Nephron (organoid): ENCODE results near the gene CD19.

Experiments used
- H3K27ac Mint-ChIP-seq, 3 experiments: 2 replicates each; pipeline ENCODE4 v1.8.0; 2020; ENCODE audit warnings: mixed read lengths in 3 of 3, mild to moderate bottlenecking in 2 of 3, moderate library complexity in 1 of 3
- H3K27me3 Mint-ChIP-seq: 2 replicates; pipeline ENCODE4 v1.8.0; 2021; ENCODE audit warnings: low read depth, mild to moderate bottlenecking, moderate library complexity, mixed read lengths
- H3K36me3 Mint-ChIP-seq: 2 replicates; pipeline ENCODE4 v1.8.0; 2020; ENCODE audit warnings: low read depth, mixed read lengths
- H3K4me1 Mint-ChIP-seq: 2 replicates; pipeline ENCODE4 v1.8.0; 2020; ENCODE audit warnings: mixed read lengths
- H3K4me3 Mint-ChIP-seq, 3 experiments: 2 replicates each; pipeline ENCODE4 v1.8.0; 2020; ENCODE audit warnings: mild to moderate bottlenecking in 3 of 3, mixed read lengths in 3 of 3, moderate library complexity in 2 of 3
- H3K9me3 Mint-ChIP-seq: 2 replicates; pipeline ENCODE4 v1.8.0; 2020; ENCODE audit warnings: mixed read lengths
- TF ChIP-seq, protein P1 (sequence below), 3 experiments: fragments of 200-600 bp; sonication (generic); IDR thresholded peaks; one replicate each; pipeline ENCODE4 v1.5.0; 2021; ENCODE audit warnings: antibody characterized with exemption in 3 of 3; ENCODE audit not compliant: unreplicated experiment in 3 of 3

The CD19 gene

DNA sequence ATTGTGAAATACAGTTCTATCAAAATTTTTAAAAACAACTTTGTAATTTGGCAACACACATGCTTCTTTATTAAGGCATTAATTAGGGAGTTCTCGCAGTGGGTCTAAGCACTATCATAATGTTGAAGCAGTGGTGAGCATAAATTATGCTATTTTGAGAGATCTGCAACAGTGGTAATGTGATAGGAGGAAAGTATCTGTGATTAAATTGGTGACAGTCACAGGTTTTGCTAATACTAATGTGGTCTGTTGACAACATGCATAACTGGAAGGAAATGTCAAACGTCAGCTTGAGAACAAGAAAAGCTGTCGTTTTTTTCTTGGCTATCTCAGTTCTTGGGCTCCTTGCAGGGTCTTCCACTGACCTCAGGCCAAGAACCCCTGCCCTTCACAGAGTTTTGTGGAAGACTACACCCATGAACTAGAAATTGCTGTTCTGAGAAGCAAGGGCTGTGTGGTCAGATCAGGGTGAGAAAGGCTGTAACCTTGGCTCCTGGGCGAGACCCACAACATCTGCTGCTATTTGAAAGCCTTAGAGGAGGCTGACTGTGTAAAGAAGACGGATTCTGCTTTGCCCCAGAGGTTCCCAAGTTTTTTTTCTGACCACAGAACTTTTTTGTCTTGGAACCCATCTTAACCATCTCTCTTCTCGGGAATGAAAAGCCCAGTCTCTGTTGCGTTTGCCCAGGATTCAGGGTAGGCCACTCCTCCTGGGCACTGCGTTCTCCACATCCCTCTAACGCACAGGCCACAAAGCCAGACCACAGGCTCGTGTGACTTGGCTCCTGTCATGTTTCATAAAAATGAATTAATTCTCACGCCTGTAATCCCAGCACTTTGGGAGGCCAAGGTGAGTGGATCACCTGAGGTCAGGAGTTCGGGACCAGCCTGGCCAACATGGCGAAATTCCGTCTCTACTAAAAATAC lies 39.5 kb upstream of the CD19 start:
- Mint-ChIP-seq H3K4me1 (no peaks in the 10 kb centered on the region), H3K9me3 (no peaks in the 10 kb centered on the region), H3K27ac (no peak overlapping the region), H3K4me3 (no peak overlapping the region), H3K36me3 (no peaks in the 10 kb centered on the region), H3K27me3 (no peaks in the 10 kb centered on the region)
- TF ChIP-seq, protein P1, sequence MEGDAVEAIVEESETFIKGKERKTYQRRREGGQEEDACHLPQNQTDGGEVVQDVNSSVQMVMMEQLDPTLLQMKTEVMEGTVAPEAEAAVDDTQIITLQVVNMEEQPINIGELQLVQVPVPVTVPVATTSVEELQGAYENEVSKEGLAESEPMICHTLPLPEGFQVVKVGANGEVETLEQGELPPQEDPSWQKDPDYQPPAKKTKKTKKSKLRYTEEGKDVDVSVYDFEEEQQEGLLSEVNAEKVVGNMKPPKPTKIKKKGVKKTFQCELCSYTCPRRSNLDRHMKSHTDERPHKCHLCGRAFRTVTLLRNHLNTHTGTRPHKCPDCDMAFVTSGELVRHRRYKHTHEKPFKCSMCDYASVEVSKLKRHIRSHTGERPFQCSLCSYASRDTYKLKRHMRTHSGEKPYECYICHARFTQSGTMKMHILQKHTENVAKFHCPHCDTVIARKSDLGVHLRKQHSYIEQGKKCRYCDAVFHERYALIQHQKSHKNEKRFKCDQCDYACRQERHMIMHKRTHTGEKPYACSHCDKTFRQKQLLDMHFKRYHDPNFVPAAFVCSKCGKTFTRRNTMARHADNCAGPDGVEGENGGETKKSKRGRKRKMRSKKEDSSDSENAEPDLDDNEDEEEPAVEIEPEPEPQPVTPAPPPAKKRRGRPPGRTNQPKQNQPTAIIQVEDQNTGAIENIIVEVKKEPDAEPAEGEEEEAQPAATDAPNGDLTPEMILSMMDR (IDR thresholded peaks at IDR 0.05; ENCODE audit: unreplicated experiment in 3 of 3) = no peak

DNA sequence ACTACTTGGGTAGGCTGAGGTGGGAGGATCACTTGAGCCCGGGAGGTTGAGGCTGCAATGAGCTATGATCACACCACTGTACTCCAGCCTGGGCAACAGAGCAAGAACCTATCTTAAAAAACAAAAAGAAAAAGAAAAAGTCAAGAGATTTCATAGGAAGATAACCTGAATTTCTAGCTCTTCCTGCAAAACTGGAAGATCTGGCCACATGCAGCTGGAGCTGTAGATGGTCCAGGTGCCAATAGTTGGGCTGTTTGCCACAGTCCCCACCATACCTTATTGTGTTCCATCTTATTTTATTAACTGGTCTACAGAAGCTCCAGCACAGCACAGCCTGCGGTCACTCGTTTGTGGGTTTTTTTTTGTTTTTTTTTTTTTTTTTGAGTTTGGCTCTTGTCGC lies 38.5 kb upstream of the CD19 start:
- Mint-ChIP-seq H3K4me3 (no peak overlapping the region), H3K27me3 (no peaks in the 10 kb centered on the region), H3K9me3 (no peaks in the 10 kb centered on the region), H3K27ac (no peak overlapping the region), H3K36me3 (no peaks in the 10 kb centered on the region), H3K4me1 (no peaks in the 10 kb centered on the region)
- TF ChIP-seq, protein P1 (IDR thresholded peaks at IDR 0.05; ENCODE audit: unreplicated experiment in 3 of 3) = no peak

DNA sequence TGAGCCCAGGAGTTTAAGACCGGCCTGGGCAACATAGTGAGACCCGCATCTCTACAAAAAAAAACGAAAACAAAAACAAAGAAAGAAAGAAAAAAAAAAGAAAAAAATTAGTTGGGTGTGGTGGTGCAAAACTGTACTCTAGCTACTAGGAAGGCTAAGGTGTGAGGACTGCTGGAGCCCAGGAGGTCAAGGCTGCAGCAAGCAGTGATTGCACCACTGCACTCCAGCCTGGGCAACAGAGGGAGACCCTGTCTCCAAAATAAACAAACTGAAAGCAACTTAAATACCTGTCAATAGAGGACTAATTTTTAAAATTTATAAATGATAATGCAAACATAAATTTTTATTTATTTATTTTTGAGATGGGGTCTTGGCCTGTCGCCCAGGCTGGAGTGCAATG lies 36.2 kb upstream of the CD19 start:
- Mint-ChIP-seq H3K27ac (no peak overlapping the region), H3K9me3 (no peaks in the 10 kb centered on the region), H3K27me3 (no peaks in the 10 kb centered on the region), H3K36me3 (peaks cover 3% of the 10 kb centered on the region), H3K4me1 (no peaks in the 10 kb centered on the region), H3K4me3 (no peak overlapping the region)
- TF ChIP-seq, protein P1 (IDR thresholded peaks at IDR 0.05; ENCODE audit: unreplicated experiment in 3 of 3) = no peak

DNA sequence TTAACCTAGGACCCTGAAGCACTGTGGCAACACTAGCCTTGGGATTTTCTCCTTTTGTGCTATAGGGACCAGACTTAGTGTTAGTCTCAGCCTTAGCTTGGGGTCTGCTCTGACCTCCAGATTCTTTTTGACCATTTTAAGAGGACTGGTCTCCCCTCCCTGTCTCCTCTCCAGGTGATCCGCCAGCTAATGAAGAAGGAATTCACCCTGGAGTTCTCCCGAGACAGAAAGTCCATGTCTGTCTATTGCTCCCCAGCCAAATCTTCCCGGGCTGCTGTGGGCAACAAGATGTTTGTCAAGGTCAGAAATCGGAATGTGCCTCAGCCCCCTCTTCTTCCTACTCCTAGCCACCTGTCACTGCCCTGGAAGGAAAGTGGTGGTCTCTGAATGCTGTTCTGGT lies 33.9 kb upstream of the CD19 start:
- TF ChIP-seq, protein P1 (IDR thresholded peaks at IDR 0.05; ENCODE audit: unreplicated experiment in 3 of 3) = no peak
- H3K36me3 Mint-ChIP-seq = peaks cover 3% of the 10 kb centered on the region
- no peaks in the 10 kb centered on the region for H3K9me3 Mint-ChIP-seq
- no peaks in the 10 kb centered on the region for H3K27me3 Mint-ChIP-seq
- no peaks in the 10 kb centered on the region for H3K4me1 Mint-ChIP-seq
- no peak overlapping the region for H3K4me3 Mint-ChIP-seq
- H3K27ac Mint-ChIP-seq = no peak overlapping the region

DNA sequence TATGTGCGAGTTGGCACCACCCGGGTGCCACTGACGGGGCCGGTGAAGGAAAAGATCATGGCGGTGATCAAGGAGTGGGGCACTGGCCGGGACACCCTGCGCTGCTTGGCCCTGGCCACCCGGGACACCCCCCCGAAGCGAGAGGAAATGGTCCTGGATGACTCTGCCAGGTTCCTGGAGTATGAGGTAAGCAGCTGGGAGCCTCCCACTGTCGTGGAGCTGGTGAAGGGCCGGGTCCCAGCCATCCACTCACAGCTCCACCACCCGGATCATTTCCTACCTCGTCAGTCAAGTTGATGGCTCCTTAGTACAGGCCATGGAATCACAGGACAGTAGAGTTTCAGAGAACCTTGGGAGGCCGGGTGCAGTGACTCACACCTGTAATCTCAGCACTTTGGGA lies 33.5 kb upstream of the CD19 start:
- TF ChIP-seq, protein P1 (IDR thresholded peaks at IDR 0.05; ENCODE audit: unreplicated experiment in 3 of 3) = no peak
- Mint-ChIP-seq H3K27ac (no peak overlapping the region), H3K9me3 (no peaks in the 10 kb centered on the region), H3K27me3 (no peaks in the 10 kb centered on the region), H3K4me3 (no peak overlapping the region), H3K36me3 (peaks cover 3% of the 10 kb centered on the region), H3K4me1 (no peaks in the 10 kb centered on the region)

DNA sequence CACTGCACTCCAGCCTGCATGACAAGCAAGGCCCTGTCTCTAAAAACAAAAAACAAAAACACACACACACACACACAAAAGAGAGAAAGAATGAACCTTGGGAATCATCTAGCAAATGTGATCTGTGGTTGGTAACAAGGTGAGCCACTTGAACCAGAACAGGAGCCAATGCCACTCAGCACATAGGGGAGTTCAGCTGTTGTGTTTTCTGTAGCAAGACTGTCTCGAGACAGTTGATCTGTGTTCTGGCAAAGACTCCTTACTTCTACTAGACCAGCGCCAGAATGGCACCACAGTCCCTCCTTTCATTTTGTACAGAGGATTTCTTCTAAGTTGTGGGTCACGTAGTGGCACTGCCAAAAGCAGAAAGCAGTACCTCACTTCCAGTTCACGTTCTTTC lies 32.8 kb upstream of the CD19 start:
- H3K27me3 Mint-ChIP-seq = no peaks in the 10 kb centered on the region
- no peak overlapping the region for H3K4me3 Mint-ChIP-seq
- H3K9me3 Mint-ChIP-seq = no peaks in the 10 kb centered on the region
- TF ChIP-seq, protein P1 (IDR thresholded peaks at IDR 0.05; ENCODE audit: unreplicated experiment in 3 of 3) = no peak
- H3K36me3 Mint-ChIP-seq = peaks cover 3% of the 10 kb centered on the region
- H3K4me1 Mint-ChIP-seq = no peaks in the 10 kb centered on the region
- no peak overlapping the region for H3K27ac Mint-ChIP-seq
